Breast epithelium (tissue), 3 donors: ENCODE results near the gene SPSB3.

Source experiments
- CTCF ChIP-seq, 3 donors: fragments of 450-650 bp; IDR thresholded peaks; one replicate each; pipeline ENCODE4 v1.5.1; 2016 to 2017; ENCODE audit warnings: antibody characterized with exemption in 3 of 3, mild to moderate bottlenecking in 3 of 3, moderate library complexity in 3 of 3
- POLR2A ChIP-seq: fragments of 450-650 bp; IDR thresholded peaks from one replicate; pipeline ENCODE4 v1.6.1; 2016; ENCODE audit warnings: antibody characterized with exemption, mild to moderate bottlenecking, moderate library complexity
- POLR2AphosphoS5 ChIP-seq, 3 donors: sonication (generic); formaldehyde crosslinking; IDR thresholded peaks; one replicate each; pipeline ENCODE4 v1.6.1; 2017; ENCODE audit warnings: antibody characterized with exemption in 3 of 3

GRCh38 chr16:1809281-1809801 is 27.0 kb upstream of the SPSB3 start:
- no peak for TF ChIP-seq POLR2AphosphoS5 (IDR thresholded peaks at IDR 0.05)
- TF ChIP-seq POLR2A = no peak
- TF ChIP-seq CTCF (IDR thresholded peaks at IDR 0.05) = no peak
